ENCODE data around the gene OR1G1. TPM values are rescaled to one million over a fixed set of nuclear protein-coding genes. Genes with fewer than 3 reads are reported as not detected.
"Not testable (repeated sequence)": the region's sequence is repeated elsewhere in the genome, so short reads cannot be mapped to it uniquely, and the experiment has no call there.

The OR1G1 gene
- total RNA-seq, result not detected in 2 replicates

GRCh38 chr17:3127451-3127850 is at the start of gene OR1G1:
TSS of gene OR1G1 (minus strand) at chr17:3127551. CDS start at chr17:3127551, 0 bp downstream.
- no peak for DNase-seq (ENCODE audit: low read depth, low spot score)

GRCh38 chr17:3167574-3167973 is 40.2 kb upstream of the OR1G1 start:
- DNase-seq (ENCODE audit: low read depth, low spot score), result no peak

DNA sequence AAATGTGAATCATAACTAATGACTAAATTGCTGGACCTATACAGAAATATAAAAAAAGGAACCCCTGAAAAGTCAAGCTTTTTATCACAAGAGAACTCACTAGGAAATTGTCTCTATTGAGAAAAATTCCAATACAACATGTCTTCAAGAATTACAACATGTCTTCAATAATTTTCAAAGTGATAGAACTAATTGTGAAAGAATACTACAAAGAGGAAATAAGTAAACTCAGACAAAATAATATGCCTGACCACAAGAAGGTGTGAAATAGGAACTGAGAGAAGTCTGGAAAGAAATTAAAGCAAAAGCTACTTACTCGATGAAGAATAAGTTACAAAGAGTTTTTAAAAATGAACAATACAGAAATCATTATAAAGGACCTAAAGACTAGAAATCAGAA is 29.9 kb upstream of the OR1G1 start:
- no peak for DNase-seq (ENCODE audit: low read depth, low spot score)

GRCh38 chr17:3137494-3137893 is 10.1 kb upstream of the OR1G1 start:
- DNase-seq (ENCODE audit: low read depth, low spot score), result not testable (repeated sequence)

DNA sequence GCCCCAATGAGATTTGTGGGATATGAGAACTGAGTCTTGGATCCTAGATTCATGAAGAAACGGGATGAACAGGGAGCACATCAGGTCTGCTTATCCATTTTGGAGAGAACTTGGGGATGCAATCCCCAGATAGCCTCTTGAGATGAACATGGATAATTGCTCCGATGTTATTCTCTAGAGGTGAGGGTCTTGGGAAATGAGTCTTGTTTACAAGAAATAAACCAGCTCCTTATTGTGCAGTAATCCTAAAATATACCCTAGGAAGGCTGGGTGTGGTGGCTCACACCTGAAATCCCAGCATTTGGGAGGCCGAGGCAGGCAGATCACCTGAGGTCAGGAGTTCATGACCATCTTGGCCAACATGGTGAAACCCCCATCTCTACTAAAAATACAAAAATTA is 23.0 kb downstream of the OR1G1 start, which contains the start of gene OR1D2:
TSS of gene OR1D2 (minus strand) at position 101 of the 400 bp plus-strand sequence. CDS start 11,426 bp downstream, outside the sequence.
- no peak for DNase-seq (ENCODE audit: low read depth, low spot score)

Other genes starting within 250 kb of the OR1G1 start
- not detected in 2 replicates for gene OR1D5, start 63.9 kb downstream of the OR1G1 start, total RNA-seq
- not detected in 2 replicates for gene OR1D2, start 23.1 kb downstream of the OR1G1 start, total RNA-seq
- not detected in 2 replicates for gene OR1A2, start 70.0 kb upstream of the OR1G1 start, total RNA-seq
- not detected in 2 replicates for gene OR1A1, start 80.1 kb upstream of the OR1G1 start, total RNA-seq
- gene OR3A1, start 170.8 kb upstream of the OR1G1 start, total RNA-seq, result not detected in 2 replicates